NCI-H2196 treated with DMSO at 0.1 percent for 48 hours (cell line): ENCODE results near the gene SLC49A3.
"Not testable (repeated sequence)": the region's sequence is repeated elsewhere in the genome, so short reads cannot be mapped to it uniquely, and the experiment has no call there.

Source experiments
- DNase-seq: peaks from one replicate; lab custom pipeline; 2025; ENCODE audit not compliant: unreplicated experiment; lab: John Stamatoyannopoulos, UW

The SLC49A3 gene

GRCh38 chr4:688854-689681 lies at the start of gene SLC49A3:
Gene SLC49A3 (minus strand): TSS chr4:689151. CDS start chr4:689127, 24 bp downstream.
- DNase-seq, result no peak

GRCh38 chr4:736561-736960 lies 47.6 kb upstream of the SLC49A3 start:
- DNase-seq, result not testable (repeated sequence)

- DNase-seq, result no peak
These were observed 46.6 kb upstream of the SLC49A3 start for GRCh38 chr4:735583-735982.

GRCh38 chr4:734951-735350 lies 46.0 kb upstream of the SLC49A3 start:
- DNase-seq, result no peak

- DNase-seq, result no peak
These were observed 45.1 kb upstream of the SLC49A3 start for GRCh38 chr4:734075-734474.

GRCh38 chr4:733631-733980 lies 44.7 kb upstream of the SLC49A3 start:
- no peak for DNase-seq

GRCh38 chr4:732911-733630 lies 44.1 kb upstream of the SLC49A3 start:
- DNase-seq, result no peak

GRCh38 chr4:732486-732885 lies 43.5 kb upstream of the SLC49A3 start:
- DNase-seq, result no peak

- not testable (repeated sequence) for DNase-seq
These were observed 43.0 kb upstream of the SLC49A3 start for GRCh38 chr4:731954-732353.

- DNase-seq, result not testable (repeated sequence)
These were observed 42.3 kb upstream of the SLC49A3 start for GRCh38 chr4:730946-731904.

GRCh38 chr4:730511-730910 lies 41.6 kb upstream of the SLC49A3 start:
- no peak for DNase-seq

GRCh38 chr4:729336-730315 lies 40.7 kb upstream of the SLC49A3 start:
- DNase-seq, result no peak

- no peak for DNase-seq
These were observed 38.6 kb upstream of the SLC49A3 start for GRCh38 chr4:727576-727975.

- no peak for DNase-seq
These were observed 37.9 kb upstream of the SLC49A3 start for GRCh38 chr4:726838-727237.

GRCh38 chr4:726235-726787 lies 37.4 kb upstream of the SLC49A3 start:
- DNase-seq, result no peak

GRCh38 chr4:725391-726234 lies 36.7 kb upstream of the SLC49A3 start:
- DNase-seq, result no peak

- no peak for DNase-seq
These were observed 35.0 kb upstream of the SLC49A3 start for GRCh38 chr4:723751-724530.

GRCh38 chr4:722851-723360 lies 34.0 kb upstream of the SLC49A3 start:
- no peak for DNase-seq
